HEK293T (cell line): ENCODE results near the gene CEACAM21.

Experiments used
- ARNT ChIP-seq: fragments of 450-650 bp; IDR thresholded peaks from 2 replicates; pipeline ENCODE4 v1.6.1; 2017; ENCODE audit warnings: mild to moderate bottlenecking
- BHLHE40 ChIP-seq: fragments of 450-650 bp; IDR thresholded peaks from 2 replicates; pipeline ENCODE4 v1.6.1; 2016; ENCODE audit warnings: mild to moderate bottlenecking, moderate library complexity, borderline replicate concordance
- HDGF ChIP-seq: fragments of 450-650 bp; IDR thresholded peaks from 2 replicates; pipeline ENCODE4 v1.6.1; 2017; ENCODE audit warnings: antibody characterized with exemption, borderline replicate concordance
- SP1 ChIP-seq: fragments of 450-650 bp; IDR thresholded peaks from 2 replicates; pipeline ENCODE4 v1.6.1; 2017

GRCh38 chr19:41624515-41624914, 48.5 kb downstream of the CEACAM21 start:
- TF ChIP-seq BHLHE40 (no peak), HDGF (no peak), ARNT (no peak), SP1 (no peak)
